OCI-LY1 (cell line): ENCODE results near the gene ETFB.

Experiments used
- H2AFZ ChIP-seq: fragments of 200-600 bp; sonication (generic), shearing (Covaris generic); 2 replicates; pipeline ENCODE4 v1.6.0; 2014; ENCODE audit warnings: antibody characterized with exemption, mild to moderate bottlenecking, low read length
- H3F3A ChIP-seq: fragments of 200-600 bp; sonication (generic), shearing (Covaris generic); 2 replicates; pipeline ENCODE4 v1.6.0; 2014; ENCODE audit warnings: mild to moderate bottlenecking, antibody characterized with exemption, low read length, moderate library complexity; ENCODE audit not compliant: insufficient read depth
- H3K27ac ChIP-seq: fragments of 200-600 bp; sonication (generic); 2 replicates; pipeline ENCODE4 v1.5.1; 2014; ENCODE audit warnings: low read length, mixed run types, mild to moderate bottlenecking, low read depth; ENCODE audit not compliant: poor library complexity, severe bottlenecking
- H3K27me3 ChIP-seq: fragments of 200-600 bp; sonication (generic); 2 replicates; pipeline ENCODE4 v1.6.0; 2014; ENCODE audit warnings: antibody characterized with exemption, mild to moderate bottlenecking, low read length, moderate library complexity; ENCODE audit not compliant: insufficient read depth
- H3K36me3 ChIP-seq: fragments of 200-600 bp; sonication (generic); 2 replicates; pipeline ENCODE4 v1.6.1; 2014; ENCODE audit warnings: mild to moderate bottlenecking, antibody characterized with exemption, low read length, moderate library complexity, mixed read lengths; ENCODE audit not compliant: insufficient read depth
- H3K4me1 ChIP-seq: fragments of 200-600 bp; sonication (generic); 2 replicates; pipeline ENCODE4 v1.5.1; 2014; ENCODE audit warnings: mild to moderate bottlenecking, low read length, moderate library complexity; ENCODE audit not compliant: insufficient read depth, severe bottlenecking
- H3K4me2 ChIP-seq: fragments of 200-600 bp; sonication (generic), shearing (Covaris generic); 2 replicates; pipeline ENCODE4 v1.6.1; 2014; ENCODE audit warnings: low read length
- H3K4me3 ChIP-seq: fragments of 200-600 bp; sonication (generic); 2 replicates; pipeline ENCODE4 v1.5.1; 2014; ENCODE audit warnings: low read length, low read depth, mild to moderate bottlenecking, mixed read lengths; ENCODE audit not compliant: poor library complexity, severe bottlenecking
- H3K79me2 ChIP-seq: fragments of 200-600 bp; shearing (Covaris generic); 2 replicates; pipeline ENCODE4 v1.6.1; 2016; ENCODE audit warnings: mixed run types, low read length, mixed read lengths; ENCODE audit not compliant: insufficient read depth
- H3K9ac ChIP-seq: fragments of 200-600 bp; sonication (generic), shearing (Covaris generic); 2 replicates; pipeline ENCODE4 v1.6.1; 2014; ENCODE audit warnings: mild to moderate bottlenecking, low read length, mixed read lengths
- H3K9me2 ChIP-seq: fragments of 200-600 bp; sonication (generic), shearing (Covaris generic); 2 replicates; pipeline ENCODE4 v1.6.1; 2014; ENCODE audit warnings: low read depth, mild to moderate bottlenecking, low read length, mixed read lengths
- H3K9me3 ChIP-seq: fragments of 200-600 bp; shearing (Covaris generic); 2 replicates; pipeline ENCODE4 v1.6.1; 2014; ENCODE audit warnings: low read length, mixed read lengths
- H4K20me1 ChIP-seq: fragments of 200-600 bp; sonication (generic), shearing (Covaris generic); 2 replicates; pipeline ENCODE4 v1.6.0; 2016; ENCODE audit warnings: mild to moderate bottlenecking, low read length; ENCODE audit not compliant: insufficient read depth
- CTCF ChIP-seq: fragments of 200-600 bp; sonication (generic), shearing (Covaris generic); IDR thresholded peaks from 2 replicates; pipeline ENCODE4 v1.5.1; 2017; ENCODE audit warnings: mild to moderate bottlenecking, antibody characterized with exemption, low read length, moderate library complexity, mixed read lengths
- EZH2 ChIP-seq: fragments of 200-600 bp; sonication (generic), shearing (Covaris generic); IDR thresholded peaks from 2 replicates; pipeline ENCODE4 v1.8.0; 2017; ENCODE audit warnings: borderline replicate concordance, mixed run types, mild to moderate bottlenecking, antibody characterized with exemption, low read length, moderate library complexity, mixed read lengths

ETFB gene

DNA sequence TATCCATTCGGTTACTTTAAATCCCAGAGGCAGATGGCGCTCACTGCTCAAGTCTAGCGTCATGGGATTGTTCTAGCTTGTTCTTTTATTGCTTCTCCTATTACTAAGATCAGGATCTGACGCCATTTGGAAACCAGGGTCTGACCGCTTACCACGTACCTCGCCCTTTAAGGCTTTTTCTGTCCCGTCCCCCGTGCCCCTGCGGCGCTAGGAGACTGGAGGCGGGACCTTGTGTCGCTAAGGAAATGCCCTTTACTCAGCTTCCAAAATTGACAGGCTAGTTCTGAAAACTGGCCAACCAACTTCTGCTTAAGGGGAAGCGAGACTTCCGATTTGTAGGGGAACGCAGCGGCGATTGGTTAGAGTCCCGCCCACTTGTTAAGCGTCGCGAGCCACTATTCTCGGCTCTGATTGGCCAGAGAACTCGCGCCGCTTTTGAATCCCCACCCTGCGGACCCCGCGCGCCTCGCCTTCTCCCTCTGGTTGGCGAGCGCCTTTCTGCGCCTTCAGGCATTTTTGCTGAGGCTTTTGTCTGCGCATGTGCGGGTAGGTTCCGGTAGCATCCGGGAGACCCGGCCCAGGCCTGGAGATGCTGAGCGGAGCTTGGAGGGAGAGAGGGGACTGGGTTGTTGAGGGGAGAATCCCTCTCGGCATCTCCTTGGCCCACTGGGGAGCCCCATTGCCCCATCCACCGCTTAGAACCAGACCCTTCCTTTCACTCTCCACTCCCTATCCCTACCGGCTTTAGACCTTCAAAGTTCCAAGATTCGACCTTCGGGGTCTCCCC lies 28.1 kb upstream of the ETFB start:
- TF ChIP-seq EZH2 (no peak), CTCF (no peak; the same call in 1 of the 2 replicates)
- Histone ChIP-seq H2AFZ (peak overlapping the region; percentile 98; the same call in 1 of the 2 replicates), H4K20me1 (no peaks in the 10 kb centered on the region), H3K9me2 (no peaks in the 10 kb centered on the region), H3K27ac (peak overlapping the region; percentile 89), H3K4me1 (peaks cover 43% of the 10 kb centered on the region), H3K9ac (peak overlapping the region; percentile 94), H3K9me3 (no peaks in the 10 kb centered on the region), H3K27me3 (no peaks in the 10 kb centered on the region), H3K4me3 (peak overlapping the region; percentile 74), H3K36me3 (no peaks in the 10 kb centered on the region), H3F3A (no peaks in the 10 kb centered on the region), H3K79me2 (no peaks in the 10 kb centered on the region), H3K4me2 (peak overlapping the region; percentile 99)

DNA sequence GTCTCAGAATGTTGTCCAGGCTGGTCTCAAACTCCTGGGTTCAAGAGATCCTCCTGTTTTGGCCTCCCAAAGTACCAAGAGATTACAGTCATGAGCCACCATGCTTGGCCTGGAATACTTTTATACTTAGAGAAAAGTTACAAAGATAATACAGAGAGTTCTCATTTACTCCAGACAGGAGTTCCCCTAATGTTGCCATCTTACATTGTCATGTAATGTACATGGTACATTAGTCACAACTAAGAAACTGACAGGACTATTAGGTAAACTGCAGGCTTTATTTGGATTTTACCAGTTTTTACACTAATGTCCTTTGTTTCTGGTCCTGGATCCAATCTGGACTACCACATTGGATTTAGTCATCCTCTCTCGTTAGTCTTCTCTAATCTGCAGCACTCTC lies 26.5 kb upstream of the ETFB start:
- no peaks in the 10 kb centered on the region for H3K36me3 ChIP-seq
- H3K4me1 ChIP-seq, result peaks cover 43% of the 10 kb centered on the region
- TF ChIP-seq EZH2, result no peak
- no peak for TF ChIP-seq CTCF
- no peaks in the 10 kb centered on the region for H3K27me3 ChIP-seq
- no peak overlapping the region for H3K4me2 ChIP-seq
- H3F3A ChIP-seq, result no peaks in the 10 kb centered on the region
- no peaks in the 10 kb centered on the region for H3K79me2 ChIP-seq
- no peak overlapping the region for H3K27ac ChIP-seq
- H3K9ac ChIP-seq, result no peak overlapping the region
- no peaks in the 10 kb centered on the region for H4K20me1 ChIP-seq
- H3K9me2 ChIP-seq, result no peaks in the 10 kb centered on the region
- H3K4me3 ChIP-seq, result no peak overlapping the region
- H3K9me3 ChIP-seq, result no peaks in the 10 kb centered on the region
- H2AFZ ChIP-seq, result peak overlapping the region; percentile 41; the same call in 1 of the 2 replicates

DNA sequence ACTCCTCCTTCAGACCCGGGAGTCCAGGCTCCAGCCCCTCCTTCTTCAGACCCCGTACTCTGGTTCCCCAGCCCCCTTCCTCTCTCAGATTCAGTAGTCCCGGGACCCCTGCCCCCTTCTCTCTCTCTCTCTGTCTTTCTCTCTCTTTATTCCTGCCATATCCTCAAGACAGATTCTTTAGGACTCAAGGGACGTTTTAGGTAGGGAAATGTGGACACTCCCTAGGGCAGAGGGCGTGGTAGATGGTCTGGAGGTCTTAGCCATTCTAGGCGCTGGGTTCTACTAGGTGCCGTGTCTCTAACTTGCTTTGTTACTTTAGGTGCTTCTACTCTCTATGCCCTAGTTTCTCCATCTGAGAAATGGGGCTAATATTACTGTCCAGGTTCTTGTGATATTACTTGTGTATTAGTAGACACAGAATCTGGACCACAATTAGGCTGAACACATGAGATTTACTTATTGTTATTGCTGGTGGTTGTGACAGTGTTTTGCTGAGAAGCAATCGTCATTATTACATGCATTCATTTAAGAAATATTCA lies 25.0 kb upstream of the ETFB start:
- peak overlapping the region; percentile 27 for H3K4me3 ChIP-seq
- H3K4me2 ChIP-seq, result peak overlapping the region; percentile 23; the same call in 1 of the 2 replicates
- peak overlapping the region; percentile 14; the same call in 1 of the 2 replicates for H3K9ac ChIP-seq
- H4K20me1 ChIP-seq, result no peaks in the 10 kb centered on the region
- no peaks in the 10 kb centered on the region for H3K9me2 ChIP-seq
- no peaks in the 10 kb centered on the region for H3K9me3 ChIP-seq
- TF ChIP-seq EZH2 (no peak), CTCF (no peak)
- H3K27ac ChIP-seq, result no peak overlapping the region
- H2AFZ ChIP-seq, result peak overlapping the region; percentile 86
- H3K36me3 ChIP-seq, result no peaks in the 10 kb centered on the region
- H3K79me2 ChIP-seq, result no peaks in the 10 kb centered on the region
- peaks cover 42% of the 10 kb centered on the region for H3K4me1 ChIP-seq
- H3K27me3 ChIP-seq, result no peaks in the 10 kb centered on the region
- no peaks in the 10 kb centered on the region for H3F3A ChIP-seq
